ENCODE measurements around the gene CWC22. TPM values are rescaled to one million over a fixed set of nuclear protein-coding genes. Genes with fewer than 3 reads are reported as not detected.
"Not testable (repeated sequence)": the region's sequence is repeated elsewhere in the genome, so short reads cannot be mapped to it uniquely, and the experiment has no call there.

Gene CWC22
- polyA plus RNA-seq, 3 donors from 2014 or later, result 15.2 to 28.3 (median 21.1) TPM

DNA sequence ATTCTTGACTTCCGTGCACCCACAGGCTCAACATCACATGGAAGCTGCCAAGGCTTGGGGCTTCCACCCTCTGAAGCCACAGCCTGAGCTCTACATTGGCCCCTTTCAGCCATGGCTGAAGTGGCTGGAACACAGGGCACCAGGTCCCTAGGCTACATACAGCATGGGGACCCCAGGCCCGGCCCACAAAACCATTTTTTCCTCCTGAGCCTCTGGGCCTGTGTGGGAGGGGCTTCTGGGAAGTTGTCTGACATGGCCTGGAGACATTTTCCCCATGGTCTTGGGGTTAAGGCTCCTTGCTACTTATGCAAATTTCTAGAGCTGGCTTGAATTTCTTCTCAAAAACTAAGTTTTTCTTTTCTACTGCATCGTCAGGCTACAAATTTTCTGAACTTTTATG is 77.1 kb downstream of the CWC22 start:
- not testable (repeated sequence) for H3K27ac Mint-ChIP-seq; DNase-seq; H3K4me3 Mint-ChIP-seq; H3K27me3 Mint-ChIP-seq (ENCODE audit: low read depth in 3 of 3); H3K4me1 Mint-ChIP-seq
- peaks cover 39 to 61% (median 49%) of the 10 kb centered on the region in 3 donors for H3K36me3 Mint-ChIP-seq
- peaks cover 7 to 23% (median 16%) of the 10 kb centered on the region in 6 donors for H3K9me3 Mint-ChIP-seq

DNA sequence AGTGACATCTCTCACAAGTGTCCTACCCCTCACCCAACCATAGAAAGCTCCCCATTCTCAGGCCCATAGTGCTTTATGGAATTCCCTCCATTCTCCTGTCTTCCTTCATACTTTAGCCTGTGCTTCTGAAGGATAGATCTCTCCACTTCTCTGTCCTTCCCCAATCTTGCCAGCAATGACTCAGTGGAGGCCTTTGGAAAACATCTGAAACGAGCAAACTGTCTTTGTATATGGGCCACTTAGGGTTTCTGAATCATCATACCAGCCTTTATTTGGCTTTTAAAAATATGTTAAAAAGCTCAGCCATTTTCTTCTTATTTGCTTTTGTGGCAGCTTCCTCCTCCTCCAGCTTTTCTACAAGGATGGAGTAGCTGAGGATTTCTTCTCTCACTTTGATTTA is 80.1 kb downstream of the CWC22 start:
- no peak for DNase-seq
- H3K4me1 Mint-ChIP-seq, result no peaks in the 10 kb centered on the region
- H3K4me3 Mint-ChIP-seq, result no peak overlapping the region
- no peaks in the 10 kb centered on the region for H3K27me3 Mint-ChIP-seq (ENCODE audit: low read depth in 3 of 3)
- H3K9me3 Mint-ChIP-seq, result peaks cover 7 to 23% (median 16%) of the 10 kb centered on the region in 6 donors
- H3K36me3 Mint-ChIP-seq, result peaks cover 22 to 50% (median 24%) of the 10 kb centered on the region in 3 donors
- H3K27ac Mint-ChIP-seq, result no peak overlapping the region

DNA sequence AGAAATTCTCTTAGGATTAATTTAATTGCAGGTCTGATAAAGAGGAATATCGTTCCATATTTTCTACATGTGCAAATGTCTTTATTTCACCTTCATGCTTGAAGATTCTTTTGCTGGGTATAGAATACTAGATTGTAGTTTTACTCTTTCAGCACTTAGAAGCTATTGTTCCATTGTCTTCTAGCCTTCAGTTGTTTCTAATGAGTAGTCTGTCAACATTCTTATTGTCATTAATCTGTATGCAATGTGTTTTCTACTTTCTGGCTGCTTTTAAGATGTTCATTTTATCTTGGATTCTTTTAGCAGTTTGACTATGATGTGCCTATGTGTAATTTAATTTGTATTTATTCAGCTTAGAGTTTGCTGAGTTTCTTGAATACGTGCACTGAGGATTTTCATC is 81.4 kb downstream of the CWC22 start:
- Mint-ChIP-seq H3K27me3 (ENCODE audit: low read depth in 3 of 3) (no peaks in the 10 kb centered on the region), H3K4me1 (no peaks in the 10 kb centered on the region), H3K9me3 (peaks cover 7 to 23% (median 16%) of the 10 kb centered on the region in 6 donors), H3K4me3 (no peak overlapping the region), H3K36me3 (peaks cover 15 to 42% (median 23%) of the 10 kb centered on the region in 3 donors), H3K27ac (no peak overlapping the region)
- no peak for DNase-seq

DNA sequence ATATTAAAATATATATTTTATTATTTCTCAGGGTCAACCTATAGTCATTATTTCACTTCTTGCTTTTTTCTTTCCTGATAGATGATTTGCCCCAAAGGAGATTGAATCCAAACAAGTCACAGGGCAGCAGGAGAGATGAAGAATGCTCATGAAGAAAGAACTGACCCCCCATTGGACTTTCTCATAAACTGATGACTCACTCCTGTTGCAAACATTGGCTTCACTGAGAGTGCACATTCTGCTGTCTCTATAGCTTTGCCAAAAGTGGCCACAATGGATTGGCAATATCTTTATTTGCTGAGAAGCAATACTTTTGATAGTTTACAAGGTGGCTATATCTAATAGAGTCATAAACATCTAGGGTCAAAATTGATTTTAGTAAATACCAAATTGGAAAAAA is 89.8 kb downstream of the CWC22 start:
- no peak for DNase-seq
- Mint-ChIP-seq H3K9me3 (no peaks in the 10 kb centered on the region), H3K4me1 (no peaks in the 10 kb centered on the region), H3K4me3 (no peak overlapping the region), H3K27ac (no peak overlapping the region), H3K36me3 (peaks cover 0 to 9% (median 0%) of the 10 kb centered on the region in 3 donors), H3K27me3 (ENCODE audit: low read depth in 3 of 3) (no peaks in the 10 kb centered on the region)

DNA sequence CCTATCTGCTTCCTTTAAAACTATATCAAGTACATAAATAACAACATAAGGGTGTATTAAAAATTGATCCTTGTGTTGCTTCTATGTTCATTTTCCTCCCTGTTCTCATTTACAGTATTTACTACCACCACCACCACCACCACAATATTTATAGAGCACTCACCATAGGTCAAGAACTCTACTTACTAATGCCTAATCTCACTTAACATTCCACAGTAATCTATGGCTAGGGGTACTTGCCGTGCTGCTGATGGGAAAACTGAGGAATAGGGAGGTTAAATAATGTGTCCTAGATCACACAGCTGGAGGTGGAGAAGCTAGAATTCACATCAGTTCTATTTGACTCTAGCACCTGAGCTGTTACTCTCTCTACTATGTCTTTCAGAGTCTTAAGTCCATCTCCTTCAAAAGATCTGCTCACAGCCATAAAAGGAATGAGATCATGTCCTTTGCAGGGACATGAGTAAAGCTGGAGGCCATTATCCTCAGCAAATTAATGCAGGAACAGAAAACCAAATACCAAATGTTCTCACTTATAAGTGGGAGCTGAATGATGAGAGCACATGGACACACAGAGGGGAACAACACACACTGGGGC is 91.6 kb downstream of the CWC22 start:
- H3K4me3 Mint-ChIP-seq, result no peak overlapping the region
- no peaks in the 10 kb centered on the region for H3K27me3 Mint-ChIP-seq (ENCODE audit: low read depth in 3 of 3)
- H3K9me3 Mint-ChIP-seq, result no peaks in the 10 kb centered on the region
- peaks cover 0 to 9% (median 0%) of the 10 kb centered on the region in 3 donors for H3K36me3 Mint-ChIP-seq
- no peak for DNase-seq
- H3K27ac Mint-ChIP-seq, result no peak overlapping the region
- no peaks in the 10 kb centered on the region for H3K4me1 Mint-ChIP-seq

DNA sequence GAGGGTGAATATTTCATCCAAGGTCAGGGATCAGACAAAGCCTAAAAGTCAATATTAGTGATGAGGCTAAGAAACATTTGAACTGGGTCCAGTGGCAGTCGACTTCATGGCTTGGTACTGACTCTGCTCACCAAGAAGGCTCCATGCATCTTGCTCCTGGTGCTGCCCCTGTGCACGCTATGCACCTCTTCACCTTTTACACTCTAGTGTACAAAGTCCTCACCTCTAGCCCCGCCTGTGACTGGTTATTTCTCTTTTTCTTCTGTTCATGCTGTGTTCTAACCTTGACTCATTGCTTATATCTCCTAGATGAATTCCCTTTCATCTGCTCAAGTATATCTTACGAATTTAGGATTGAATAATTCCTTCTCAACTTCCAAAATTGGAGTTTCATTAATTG is 93.3 kb downstream of the CWC22 start:
- Mint-ChIP-seq H3K27me3 (ENCODE audit: low read depth in 3 of 3) (no peaks in the 10 kb centered on the region), H3K36me3 (peaks cover 0 to 9% (median 0%) of the 10 kb centered on the region in 3 donors), H3K27ac (no peak overlapping the region), H3K4me1 (no peaks in the 10 kb centered on the region), H3K4me3 (no peak overlapping the region), H3K9me3 (no peaks in the 10 kb centered on the region)
- DNase-seq, result no peak

DNA sequence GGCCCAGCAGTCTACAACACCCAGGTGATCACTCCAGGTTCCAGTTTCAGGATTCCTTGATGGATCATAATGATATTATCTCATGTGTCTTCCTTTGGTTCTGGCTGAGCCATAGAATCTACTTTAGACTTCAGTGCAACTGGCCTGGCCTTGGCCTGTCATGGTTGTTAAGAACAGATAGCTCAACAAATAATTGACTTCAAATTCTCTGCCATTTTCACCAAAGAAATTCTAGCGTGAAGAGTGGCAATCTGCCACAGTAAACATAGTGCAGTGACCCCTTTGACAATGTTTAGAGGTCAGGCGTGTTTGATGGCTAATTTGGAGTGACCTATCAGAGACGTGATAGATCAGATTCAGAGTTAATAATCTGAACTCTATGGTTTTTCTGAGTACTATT is 95.5 kb downstream of the CWC22 start:
- Mint-ChIP-seq H3K36me3 (peaks cover 0 to 1% (median 0%) of the 10 kb centered on the region in 3 donors), H3K4me1 (no peaks in the 10 kb centered on the region), H3K27ac (no peak overlapping the region), H3K9me3 (no peaks in the 10 kb centered on the region), H3K4me3 (no peak overlapping the region), H3K27me3 (ENCODE audit: low read depth in 3 of 3) (no peaks in the 10 kb centered on the region)
- DNase-seq, result no peak

DNA sequence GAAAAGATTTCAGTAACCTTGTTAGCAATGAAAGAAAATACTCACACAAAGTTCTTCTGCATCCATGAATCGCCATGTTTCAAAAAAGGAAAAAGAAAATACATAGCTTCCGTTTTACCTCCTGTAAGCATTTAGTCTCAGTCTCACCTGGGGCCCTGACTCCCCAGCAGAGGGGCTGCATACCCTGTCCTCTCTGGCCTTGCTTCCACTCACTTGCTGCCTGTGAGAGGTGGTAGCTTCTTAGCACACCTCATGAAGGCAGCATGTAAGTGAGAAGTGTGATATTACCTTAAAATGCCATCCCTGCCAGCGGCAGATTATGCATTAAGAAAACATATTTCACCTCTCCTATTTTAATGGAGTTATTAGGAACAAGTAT is 96.4 kb downstream of the CWC22 start:
- Mint-ChIP-seq H3K4me1 (no peaks in the 10 kb centered on the region), H3K36me3 (no peaks in the 10 kb centered on the region), H3K9me3 (no peaks in the 10 kb centered on the region), H3K27me3 (ENCODE audit: low read depth in 3 of 3) (no peaks in the 10 kb centered on the region), H3K27ac (no peak overlapping the region), H3K4me3 (no peak overlapping the region)
- no peak for DNase-seq

DNA sequence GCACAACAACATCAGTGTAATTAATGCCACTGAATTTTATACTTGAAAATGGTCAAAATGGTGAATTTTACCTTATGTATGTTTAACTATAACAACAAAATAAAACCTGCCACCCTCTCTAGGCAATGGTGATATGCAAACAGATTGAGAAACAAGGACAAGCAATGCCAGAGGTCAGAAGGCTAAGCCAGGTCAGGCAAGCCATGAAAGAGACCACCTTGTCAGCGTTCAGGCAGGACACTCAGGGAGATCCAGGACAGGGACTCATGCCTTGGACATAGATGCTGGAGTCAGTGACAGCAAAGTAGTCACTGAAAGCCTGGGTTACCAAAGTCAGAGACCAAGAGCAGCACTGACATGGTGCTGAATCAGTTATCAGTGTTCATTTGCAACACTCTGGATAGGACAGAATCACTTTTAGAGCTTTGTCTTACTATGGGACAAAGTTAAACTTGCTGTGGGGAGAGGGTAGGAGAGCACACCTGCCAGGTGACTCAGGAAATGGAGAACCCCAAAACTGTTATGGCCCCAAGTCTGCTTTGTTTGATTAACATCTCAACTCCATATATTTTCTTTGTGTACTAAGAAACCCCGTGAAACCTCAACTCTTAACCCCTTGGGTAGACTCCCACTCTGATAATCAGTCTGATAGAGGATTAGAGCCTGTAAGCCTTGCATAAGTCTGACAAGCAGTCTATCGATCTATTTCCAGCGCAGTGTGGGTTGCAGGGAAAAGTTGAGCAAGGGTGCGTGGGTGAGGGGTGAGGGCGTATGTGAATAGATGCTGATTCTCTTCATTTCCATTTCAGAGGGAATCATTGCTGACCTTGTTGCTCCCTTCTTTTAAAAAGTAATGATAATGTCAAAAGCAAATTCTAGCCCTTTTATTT is 97.0 kb downstream of the CWC22 start:
- H3K4me3 Mint-ChIP-seq, result no peak overlapping the region
- DNase-seq, result no peak
- H3K27me3 Mint-ChIP-seq (ENCODE audit: low read depth in 3 of 3), result no peaks in the 10 kb centered on the region
- no peak overlapping the region for H3K27ac Mint-ChIP-seq
- H3K9me3 Mint-ChIP-seq, result no peaks in the 10 kb centered on the region
- H3K4me1 Mint-ChIP-seq, result no peaks in the 10 kb centered on the region
- H3K36me3 Mint-ChIP-seq, result no peaks in the 10 kb centered on the region

DNA sequence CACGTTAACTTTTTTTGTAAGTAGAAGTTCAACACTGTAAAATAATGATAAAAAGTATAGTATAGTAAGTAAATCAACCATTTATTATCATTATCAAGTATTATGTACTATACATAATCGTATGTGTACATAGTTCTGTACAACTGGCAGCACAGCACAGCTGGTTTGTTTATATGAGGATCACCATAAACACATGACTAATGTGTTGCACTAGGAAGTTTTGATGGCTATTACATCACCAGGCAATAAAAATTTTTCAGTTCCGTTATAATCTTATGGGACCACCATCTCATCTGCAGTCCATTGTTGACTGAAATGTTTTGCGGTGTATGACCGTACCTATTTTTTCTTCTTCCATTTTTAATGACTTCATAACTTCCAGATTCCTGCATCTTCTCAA is 106.4 kb downstream of the CWC22 start:
- Mint-ChIP-seq H3K27ac (no peak overlapping the region), H3K36me3 (no peaks in the 10 kb centered on the region), H3K4me1 (no peaks in the 10 kb centered on the region), H3K27me3 (ENCODE audit: low read depth in 3 of 3) (peaks cover 0 to 5% (median 2%) of the 10 kb centered on the region in 3 donors), H3K9me3 (peaks cover 0 to 7% (median under 1%) of the 10 kb centered on the region in 6 donors), H3K4me3 (no peak overlapping the region)
- DNase-seq, result no peak

DNA sequence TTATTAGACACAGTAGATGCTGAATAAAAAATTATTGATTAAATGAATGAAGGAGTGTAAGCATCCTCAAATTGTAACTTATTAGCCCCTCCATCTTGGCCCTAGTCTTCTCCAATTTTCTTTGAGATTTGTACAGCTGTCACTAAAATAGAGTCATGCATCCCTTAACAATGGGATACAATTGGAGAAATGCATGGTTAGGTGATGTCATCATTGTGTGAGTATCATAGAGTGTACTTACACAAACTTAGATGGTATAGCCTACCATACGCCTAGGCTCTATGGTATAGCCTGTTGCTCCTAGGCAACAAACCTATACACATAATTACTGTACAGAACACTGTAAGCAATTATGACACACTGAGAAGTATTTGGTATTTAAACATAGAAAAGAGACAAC is 107.4 kb downstream of the CWC22 start:
- no peak overlapping the region for H3K27ac Mint-ChIP-seq
- H3K9me3 Mint-ChIP-seq, result peaks cover 0 to 7% (median under 1%) of the 10 kb centered on the region in 6 donors
- H3K4me1 Mint-ChIP-seq, result no peaks in the 10 kb centered on the region
- DNase-seq, result no peak
- H3K27me3 Mint-ChIP-seq (ENCODE audit: low read depth in 3 of 3), result peaks cover 0 to 5% (median 2%) of the 10 kb centered on the region in 3 donors
- no peaks in the 10 kb centered on the region for H3K36me3 Mint-ChIP-seq
- H3K4me3 Mint-ChIP-seq, result no peak overlapping the region

DNA sequence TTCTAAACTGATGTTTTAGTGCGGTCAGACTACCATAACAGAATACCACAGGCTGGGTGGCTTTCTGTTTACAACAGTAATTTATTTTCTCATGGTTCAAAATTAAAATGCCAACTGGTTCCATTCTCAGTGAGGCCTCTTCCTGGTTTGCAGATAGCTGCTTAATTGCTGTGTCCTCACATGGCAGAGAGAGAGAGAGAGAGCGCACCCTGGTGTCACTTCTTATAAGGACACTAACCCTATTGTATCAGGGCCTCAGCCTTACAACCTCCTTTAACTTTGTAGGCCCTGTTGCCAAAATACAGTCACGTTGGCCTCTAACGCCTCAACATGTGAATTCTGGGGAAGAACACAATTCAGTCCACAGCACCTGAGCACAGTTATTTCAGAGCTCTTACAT is 108.2 kb downstream of the CWC22 start:
- Mint-ChIP-seq H3K4me1 (no peaks in the 10 kb centered on the region), H3K9me3 (peaks cover 0 to 7% (median 1%) of the 10 kb centered on the region in 6 donors), H3K27ac (no peak overlapping the region), H3K4me3 (no peak overlapping the region), H3K36me3 (no peaks in the 10 kb centered on the region), H3K27me3 (ENCODE audit: low read depth in 3 of 3) (peaks cover under 1 to 5% (median 2%) of the 10 kb centered on the region in 3 donors)
- no peak for DNase-seq
